Measurements from ENCODE around the gene NUTM1.

The NUTM1 gene

GRCh38 chr15:34327906-34328305 is 15.2 kb upstream of the NUTM1 start:
- in situ Hi-C loops (cut with MboI; ENCODE audit: low pct_unique_long_range_greater_than_20kb, low sequenced_read_pairs, unreplicated experiment): loop anchor here (25.0 kb wide), 1 partner anchor 241 kb away; no protein-coding TSS in a partner anchor

DNA sequence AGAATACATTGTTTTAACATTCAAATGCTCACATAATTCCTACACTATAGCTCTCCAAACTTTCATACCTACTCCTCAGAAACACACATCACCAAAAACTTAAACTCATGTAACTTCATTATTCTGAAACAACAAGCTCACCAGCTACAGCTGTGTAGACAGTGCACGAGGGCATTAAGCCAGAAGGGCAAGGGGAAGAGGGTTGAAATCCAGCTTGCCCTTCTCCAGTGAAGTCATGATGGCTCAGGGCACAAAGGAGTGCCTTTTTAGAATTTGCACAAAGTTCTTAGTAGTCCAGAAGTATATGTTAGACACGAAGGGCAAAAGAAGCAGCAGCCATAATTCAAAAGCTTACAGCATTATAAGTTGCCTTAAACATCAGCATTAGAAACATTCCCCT is 14.1 kb upstream of the NUTM1 start:
- in situ Hi-C loops (cut with MboI; ENCODE audit: low pct_unique_long_range_greater_than_20kb, low sequenced_read_pairs, unreplicated experiment): loop anchor here (25.0 kb wide), 1 partner anchor 242 kb away; no protein-coding TSS in a partner anchor
- DNase-seq (ENCODE audit: low spot score): no peak
- TF ChIP-seq, protein P1, sequence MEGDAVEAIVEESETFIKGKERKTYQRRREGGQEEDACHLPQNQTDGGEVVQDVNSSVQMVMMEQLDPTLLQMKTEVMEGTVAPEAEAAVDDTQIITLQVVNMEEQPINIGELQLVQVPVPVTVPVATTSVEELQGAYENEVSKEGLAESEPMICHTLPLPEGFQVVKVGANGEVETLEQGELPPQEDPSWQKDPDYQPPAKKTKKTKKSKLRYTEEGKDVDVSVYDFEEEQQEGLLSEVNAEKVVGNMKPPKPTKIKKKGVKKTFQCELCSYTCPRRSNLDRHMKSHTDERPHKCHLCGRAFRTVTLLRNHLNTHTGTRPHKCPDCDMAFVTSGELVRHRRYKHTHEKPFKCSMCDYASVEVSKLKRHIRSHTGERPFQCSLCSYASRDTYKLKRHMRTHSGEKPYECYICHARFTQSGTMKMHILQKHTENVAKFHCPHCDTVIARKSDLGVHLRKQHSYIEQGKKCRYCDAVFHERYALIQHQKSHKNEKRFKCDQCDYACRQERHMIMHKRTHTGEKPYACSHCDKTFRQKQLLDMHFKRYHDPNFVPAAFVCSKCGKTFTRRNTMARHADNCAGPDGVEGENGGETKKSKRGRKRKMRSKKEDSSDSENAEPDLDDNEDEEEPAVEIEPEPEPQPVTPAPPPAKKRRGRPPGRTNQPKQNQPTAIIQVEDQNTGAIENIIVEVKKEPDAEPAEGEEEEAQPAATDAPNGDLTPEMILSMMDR (IDR thresholded peaks at IDR 0.05; ENCODE audit: extremely low read depth, insufficient read depth, missing control alignments): no peak

More at GRCh38 chr15:34327906-34328305, 15.2 kb upstream of the NUTM1 start:
- TF ChIP-seq, protein P1 (IDR thresholded peaks at IDR 0.05; ENCODE audit: extremely low read depth, insufficient read depth, missing control alignments): no peak
- no peak for DNase-seq (ENCODE audit: low spot score)

DNA sequence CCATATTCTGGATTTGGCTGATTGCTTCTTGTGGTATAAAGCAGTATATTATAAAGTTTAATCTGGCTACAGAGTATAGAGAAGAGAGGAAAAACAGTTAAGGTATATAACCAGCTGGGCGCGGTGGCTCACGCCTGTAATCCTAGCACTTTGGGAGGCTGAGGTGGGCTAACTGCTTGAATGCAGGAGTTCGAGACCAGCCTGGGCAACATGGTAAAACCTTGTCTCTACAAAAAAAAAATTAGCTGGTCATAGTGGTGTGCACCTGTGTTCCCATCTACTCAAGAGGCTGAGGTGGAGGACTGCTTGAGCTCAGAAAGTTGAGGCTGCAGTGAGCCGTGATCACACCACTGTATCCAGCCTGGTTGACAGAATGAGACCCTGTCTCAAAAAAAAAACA is 12.8 kb upstream of the NUTM1 start:
- no peak for DNase-seq (ENCODE audit: low spot score)
- in situ Hi-C loops (cut with MboI; ENCODE audit: low pct_unique_long_range_greater_than_20kb, low sequenced_read_pairs, unreplicated experiment): loop anchor here (25.0 kb wide), 1 partner anchor 243 kb away; no protein-coding TSS in a partner anchor
- TF ChIP-seq, protein P1 (IDR thresholded peaks at IDR 0.05; ENCODE audit: extremely low read depth, insufficient read depth, missing control alignments): no peak

DNA sequence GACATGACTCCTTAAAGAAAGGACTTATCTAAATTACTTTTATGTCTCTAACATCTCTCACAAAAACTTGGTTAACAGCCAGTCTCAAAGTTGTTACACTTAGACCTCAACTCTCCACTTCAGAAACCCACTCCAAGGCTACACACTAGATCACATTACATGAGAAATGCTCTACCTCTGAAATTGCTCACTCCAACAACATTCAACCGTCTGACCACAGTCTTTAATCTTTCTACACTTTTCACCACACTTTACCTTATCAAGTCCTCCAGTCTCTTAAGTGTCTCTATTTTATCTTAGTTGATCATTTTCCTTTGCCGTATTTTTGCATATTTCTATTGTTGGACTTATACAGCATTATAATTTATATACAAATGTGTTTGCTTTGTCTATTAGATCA is 11.3 kb upstream of the NUTM1 start:
- in situ Hi-C loops (cut with MboI; ENCODE audit: low pct_unique_long_range_greater_than_20kb, low sequenced_read_pairs, unreplicated experiment): loop anchor here (25.0 kb wide), 1 partner anchor 245 kb away; no protein-coding TSS in a partner anchor
- DNase-seq (ENCODE audit: low spot score): no peak
- TF ChIP-seq, protein P1 (IDR thresholded peaks at IDR 0.05; ENCODE audit: extremely low read depth, insufficient read depth, missing control alignments): no peak

DNA sequence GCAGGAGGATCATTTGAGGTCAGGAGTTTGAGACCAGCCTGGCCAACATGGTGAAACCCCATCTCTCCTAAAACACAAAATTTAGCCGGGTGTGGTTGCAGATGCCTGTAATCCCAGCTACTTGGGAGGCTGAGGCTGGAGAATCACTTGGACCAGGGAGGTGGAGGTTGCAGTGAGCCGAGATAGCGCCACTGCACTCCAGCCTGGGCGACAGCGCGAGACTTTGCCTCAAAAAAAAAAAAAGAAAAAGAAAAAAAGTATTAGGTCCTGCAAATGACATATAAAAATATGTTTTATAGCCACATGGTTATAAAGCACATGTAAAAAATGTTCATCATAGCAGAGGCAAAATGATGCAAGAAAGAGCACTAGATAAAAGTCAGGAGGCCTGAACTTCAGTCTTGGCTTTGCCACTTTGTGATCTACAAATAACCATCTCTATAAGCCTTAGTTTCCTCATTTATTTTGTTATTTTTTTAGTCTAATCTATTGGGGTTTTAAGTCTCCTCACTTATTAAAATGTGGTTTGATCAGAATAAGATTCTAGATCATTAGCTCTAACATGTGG is 10.5 kb upstream of the NUTM1 start:
- DNase-seq (ENCODE audit: low spot score): no peak
- TF ChIP-seq, protein P1 (IDR thresholded peaks at IDR 0.05; ENCODE audit: extremely low read depth, insufficient read depth, missing control alignments): no peak
- in situ Hi-C loops (cut with MboI; ENCODE audit: low pct_unique_long_range_greater_than_20kb, low sequenced_read_pairs, unreplicated experiment): loop anchor here (25.0 kb wide), 1 partner anchor 245 kb away; no protein-coding TSS in a partner anchor

DNA sequence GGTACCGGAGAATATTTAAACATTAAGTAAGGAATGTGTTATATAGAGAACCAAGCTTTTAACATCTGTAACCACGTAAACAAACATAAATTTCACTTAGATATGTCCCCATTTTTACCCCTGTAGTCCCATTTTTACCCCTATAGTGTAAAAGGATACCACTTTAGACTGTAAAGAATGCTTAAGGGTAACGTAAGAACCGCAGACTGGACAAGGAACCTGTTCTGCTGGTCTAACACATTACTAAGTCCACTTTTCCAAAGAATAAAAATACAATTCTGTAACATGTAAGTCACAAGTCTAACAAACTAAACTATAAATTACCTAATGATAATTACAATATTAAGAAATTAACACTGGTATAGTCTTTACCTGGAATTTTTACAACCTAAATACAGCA is 8.4 kb upstream of the NUTM1 start:
- TF ChIP-seq, protein P1 (IDR thresholded peaks at IDR 0.05; ENCODE audit: extremely low read depth, insufficient read depth, missing control alignments): no peak
- no peak for DNase-seq (ENCODE audit: low spot score)
- in situ Hi-C loops (cut with MboI; ENCODE audit: low pct_unique_long_range_greater_than_20kb, low sequenced_read_pairs, unreplicated experiment): loop anchor here (25.0 kb wide), 1 partner anchor 247 kb away; no protein-coding TSS in a partner anchor
